Activated CD4-positive, alpha-beta T cell treated with anti-CD3 and anti-CD28 coated beads for 36 hours (primary cell): ENCODE data around the gene C17orf67. TPM values are rescaled to one million over a fixed set of nuclear protein-coding genes. Genes with fewer than 3 reads are reported as not detected.
"Not testable (repeated sequence)": the region's sequence is repeated elsewhere in the genome, so short reads cannot be mapped to it uniquely, and the experiment has no call there.

Experiments used
- ATAC-seq: fragments of 200-7000 bp; cut with Tn5 transposase; one replicate; pipeline ENCODE4 v1.10.0; 2021; ENCODE audit warnings: mild to moderate bottlenecking, moderate library complexity
- CTCF ChIA-PET: fragments of 350-600 bp; sonication (Branson Sonifier 250); formaldehyde crosslinking; loops from one replicate; lab custom pipeline; 2021; ENCODE audit warnings: antibody characterized with exemption; lab: Charles Lee
- POLR2A ChIA-PET: fragments of 350-600 bp; sonication (Branson Sonifier 250); formaldehyde crosslinking; loops from one replicate; lab custom pipeline; 2021; ENCODE audit warnings: antibody characterized with exemption, inconsistent platforms; lab: Charles Lee
- DNase-seq: peaks from one replicate; pipeline ENCODE4 v3.0.0-alpha.2; 2020
- H3K27ac Mint-ChIP-seq: one replicate; pipeline ENCODE4 v1.8.0; 2021; ENCODE audit warnings: mixed read lengths
- H3K27me3 Mint-ChIP-seq: one replicate; pipeline ENCODE4 v1.8.0; 2021; ENCODE audit warnings: mixed read lengths
- H3K36me3 Mint-ChIP-seq: one replicate; pipeline ENCODE4 v1.8.0; 2021; ENCODE audit warnings: low read depth, mixed read lengths
- H3K4me1 Mint-ChIP-seq: one replicate; pipeline ENCODE4 v1.8.0; 2021; ENCODE audit warnings: mixed read lengths
- H3K4me3 Mint-ChIP-seq: one replicate; pipeline ENCODE4 v1.8.0; 2021; ENCODE audit warnings: mild to moderate bottlenecking, moderate library complexity, mixed read lengths
- H3K9me3 Mint-ChIP-seq: one replicate; pipeline ENCODE4 v1.8.0; 2021; ENCODE audit warnings: low read depth, mixed read lengths
- intact Hi-C, 2 experiments: fragments of 100-400 bp; cut with DNase I in 1 of 2; cut with micrococcal nuclease in 1 of 2; formaldehyde crosslinking; loops; one replicate each; pipeline versions ENCODE4 v1.14.2 to v1.15.1; 2022 to 2024; cut with DNase I, micrococcal nuclease
- total RNA-seq, 2 experiments: library from RNA; stranded (reverse); gene quantifications; one replicate each; pipeline ENCODE4 v1.2.3, GENCODE V29; 2021

The C17orf67 gene
- total RNA-seq, 2 experiments from 2014 or later: 4.0 to 5.0 TPM

GRCh38 chr17:56773124-56773523 lies 60.6 kb downstream of the C17orf67 start:
- no peak for DNase-seq
- POLR2A ChIA-PET: no interaction called here
- no peak for ATAC-seq
- H3K4me3 Mint-ChIP-seq: no peak overlapping the region
- H3K4me1 Mint-ChIP-seq: no peaks in the 10 kb centered on the region
- intact Hi-C loops: no loop called here
- no peak overlapping the region for H3K27ac Mint-ChIP-seq
- H3K9me3 Mint-ChIP-seq: no peaks in the 10 kb centered on the region
- CTCF ChIA-PET: no interaction called here
- no peaks in the 10 kb centered on the region for H3K27me3 Mint-ChIP-seq
- H3K36me3 Mint-ChIP-seq: no peaks in the 10 kb centered on the region

GRCh38 chr17:56772442-56772841 lies 61.3 kb downstream of the C17orf67 start:
- ATAC-seq (no peak), DNase-seq (no peak)
- H3K4me3 Mint-ChIP-seq: no peak overlapping the region
- H3K27me3 Mint-ChIP-seq: no peaks in the 10 kb centered on the region
- no peaks in the 10 kb centered on the region for H3K4me1 Mint-ChIP-seq
- CTCF ChIA-PET: interaction anchor here (1.0 kb wide), 1 partner anchor 57 kb away, joined by 3 read pairs; no protein-coding TSS in a partner anchor
- H3K36me3 Mint-ChIP-seq: no peaks in the 10 kb centered on the region
- intact Hi-C loops: no loop called here
- no peaks in the 10 kb centered on the region for H3K9me3 Mint-ChIP-seq
- no peak overlapping the region for H3K27ac Mint-ChIP-seq
- POLR2A ChIA-PET: no interaction called here

DNA sequence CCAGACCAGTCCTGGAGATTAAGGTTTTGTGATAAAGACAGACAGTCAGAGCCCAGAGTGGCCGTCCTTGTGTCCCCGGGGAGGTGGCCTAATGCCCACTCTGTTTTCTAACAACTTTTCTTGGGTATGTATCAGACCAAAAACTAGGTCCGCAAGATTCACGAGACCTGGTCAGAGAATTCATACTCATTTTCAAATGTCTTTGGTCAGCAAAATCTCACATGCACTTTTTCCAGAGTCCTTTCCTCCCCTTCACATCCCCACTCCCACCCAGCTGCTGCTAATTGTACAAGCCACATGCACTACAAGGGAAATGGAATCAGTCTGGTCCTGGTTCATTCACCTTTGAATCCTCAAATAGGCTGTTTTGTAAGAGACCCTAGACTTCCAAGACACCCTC lies 61.7 kb downstream of the C17orf67 start:
- Mint-ChIP-seq H3K27ac (no peak overlapping the region), H3K9me3 (no peaks in the 10 kb centered on the region), H3K4me3 (no peak overlapping the region), H3K4me1 (no peaks in the 10 kb centered on the region), H3K36me3 (no peaks in the 10 kb centered on the region), H3K27me3 (no peaks in the 10 kb centered on the region)
- ATAC-seq (no peak), DNase-seq (no peak)
- ChIA-PET CTCF (interaction anchor here (1.0 to 1.8 kb wide), 2 partner anchors 8 to 56 kb away, joined by 3 to 10 read pairs; no protein-coding TSS in a partner anchor), POLR2A (no interaction called here)
- intact Hi-C loops: no loop called here

GRCh38 chr17:56771563-56771962 lies 62.2 kb downstream of the C17orf67 start:
- Mint-ChIP-seq H3K4me1 (no peaks in the 10 kb centered on the region), H3K4me3 (no peak overlapping the region), H3K9me3 (no peaks in the 10 kb centered on the region), H3K27me3 (no peaks in the 10 kb centered on the region), H3K27ac (no peak overlapping the region), H3K36me3 (no peaks in the 10 kb centered on the region)
- ATAC-seq (no peak), DNase-seq (no peak)
- ChIA-PET POLR2A (no interaction called here), CTCF (interaction anchor here (0.6 to 1.8 kb wide), 4 partner anchors 8 to 333 kb away, joined by 3 to 10 read pairs (median 3); no protein-coding TSS in a partner anchor)
- intact Hi-C loops: no loop called here

DNA sequence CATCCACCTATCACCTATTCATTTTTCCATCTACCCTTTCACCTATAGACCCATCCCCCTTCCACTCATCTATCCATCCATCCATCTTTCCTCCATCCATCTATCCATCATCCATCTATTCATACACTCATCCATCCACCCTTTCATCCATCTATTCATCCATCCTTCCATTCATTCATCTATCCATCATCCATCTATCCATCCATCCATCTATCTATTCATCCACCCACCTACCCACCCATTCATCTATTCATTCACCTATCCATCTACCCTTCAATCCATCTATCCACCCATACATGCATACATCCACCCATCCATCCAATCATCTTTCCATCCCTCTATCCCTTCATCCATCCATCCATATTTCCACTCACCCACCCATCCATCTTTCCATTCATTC lies 63.3 kb downstream of the C17orf67 start:
- Mint-ChIP-seq H3K9me3 (no peaks in the 10 kb centered on the region), H3K4me3 (no peak overlapping the region), H3K36me3 (no peaks in the 10 kb centered on the region), H3K27me3 (no peaks in the 10 kb centered on the region), H3K27ac (no peak overlapping the region), H3K4me1 (no peaks in the 10 kb centered on the region)
- CTCF ChIA-PET: interaction anchor here (1.6 to 1.8 kb wide), 2 partner anchors 10 to 54 kb away, joined by 3 to 10 read pairs; no protein-coding TSS in a partner anchor
- DNase-seq (no peak), ATAC-seq (no peak)
- intact Hi-C loops: no loop called here
- POLR2A ChIA-PET: no interaction called here

DNA sequence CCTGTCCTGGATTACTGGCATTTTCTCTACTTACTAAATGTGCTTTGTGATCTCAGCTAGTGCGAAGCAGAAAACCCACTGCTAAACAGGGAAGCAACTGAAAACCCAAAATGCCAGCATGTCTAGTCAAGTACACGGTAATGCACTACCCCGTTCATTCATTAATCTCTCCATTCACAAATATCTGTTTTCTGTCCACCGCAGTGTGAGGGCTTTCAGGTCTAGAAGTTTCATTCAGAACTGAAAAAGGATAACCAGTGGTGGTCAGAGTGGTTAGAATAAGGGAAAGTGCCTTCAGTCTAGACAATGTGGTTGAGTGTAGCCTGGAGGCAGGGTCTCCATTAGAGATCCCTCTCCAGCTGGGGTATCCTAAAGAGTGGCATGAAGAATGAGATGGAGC lies 68.3 kb downstream of the C17orf67 start:
- Mint-ChIP-seq H3K27ac (no peak overlapping the region), H3K9me3 (no peaks in the 10 kb centered on the region), H3K4me1 (peaks cover 22% of the 10 kb centered on the region), H3K36me3 (no peaks in the 10 kb centered on the region), H3K27me3 (no peaks in the 10 kb centered on the region), H3K4me3 (no peak overlapping the region)
- ChIA-PET CTCF (interaction anchor here (0.6 to 2.8 kb wide), 3 partner anchors 14 to 49 kb away, joined by 3 to 10 read pairs (median 4); no protein-coding TSS in a partner anchor), POLR2A (interaction anchor here (0.6 kb wide), 1 partner anchor 143 kb away, joined by 4 read pairs; no protein-coding TSS in a partner anchor)
- ATAC-seq (no peak), DNase-seq (no peak)
- intact Hi-C loops: loop anchor here in 1 of 2 experiments (10.0 kb wide), 1 partner anchor 471 kb away; no protein-coding TSS in a partner anchor

DNA sequence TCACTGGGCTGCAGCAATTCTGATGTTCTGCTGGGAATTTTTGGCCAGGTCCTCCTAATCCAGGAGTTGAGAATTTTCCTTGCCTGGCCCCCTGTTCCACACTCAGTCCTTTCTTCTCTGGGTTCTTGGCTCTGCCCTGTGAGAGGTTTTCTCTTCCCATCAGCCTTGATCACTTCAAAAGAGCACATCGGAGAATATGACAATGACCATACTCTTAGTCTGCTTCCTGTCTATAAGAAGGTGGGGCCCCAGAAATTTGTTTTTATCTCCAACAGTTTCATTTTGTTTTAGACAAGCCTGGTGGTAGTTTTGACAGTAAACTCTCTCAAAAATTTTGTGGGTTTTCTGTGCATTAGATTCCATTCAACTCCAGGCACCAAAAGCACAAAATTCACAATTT lies 70.7 kb downstream of the C17orf67 start:
- POLR2A ChIA-PET: interaction anchor here (0.6 kb wide), 1 partner anchor 519 kb away, joined by 4 read pairs; no protein-coding TSS in a partner anchor
- Mint-ChIP-seq H3K27me3 (no peaks in the 10 kb centered on the region), H3K27ac (peak overlapping the region; percentile 82), H3K9me3 (no peaks in the 10 kb centered on the region), H3K36me3 (no peaks in the 10 kb centered on the region), H3K4me3 (peak overlapping the region; percentile 20), H3K4me1 (peaks cover 22% of the 10 kb centered on the region)
- DNase-seq (no peak), ATAC-seq (peak; percentile 97)
- CTCF ChIA-PET: interaction anchor here (1.6 to 2.8 kb wide), 2 partner anchors 12 to 17 kb away, joined by 6 to 10 read pairs; no protein-coding TSS in a partner anchor
- intact Hi-C loops: loop anchor here in 1 of 2 experiments (10.0 kb wide), 1 partner anchor 468 kb away; no protein-coding TSS in a partner anchor

GRCh38 chr17:56762144-56762543 lies 71.6 kb downstream of the C17orf67 start:
- intact Hi-C loops: loop anchor here in 1 of 2 experiments (10.0 kb wide), 1 partner anchor 467 kb away; no protein-coding TSS in a partner anchor
- POLR2A ChIA-PET: no interaction called here
- no peak for DNase-seq
- no peak for ATAC-seq
- H3K36me3 Mint-ChIP-seq: no peaks in the 10 kb centered on the region
- H3K27ac Mint-ChIP-seq: peak overlapping the region; percentile 82
- CTCF ChIA-PET: no interaction called here
- peaks cover 22% of the 10 kb centered on the region for H3K4me1 Mint-ChIP-seq
- no peak overlapping the region for H3K4me3 Mint-ChIP-seq
- no peaks in the 10 kb centered on the region for H3K9me3 Mint-ChIP-seq
- H3K27me3 Mint-ChIP-seq: no peaks in the 10 kb centered on the region

DNA sequence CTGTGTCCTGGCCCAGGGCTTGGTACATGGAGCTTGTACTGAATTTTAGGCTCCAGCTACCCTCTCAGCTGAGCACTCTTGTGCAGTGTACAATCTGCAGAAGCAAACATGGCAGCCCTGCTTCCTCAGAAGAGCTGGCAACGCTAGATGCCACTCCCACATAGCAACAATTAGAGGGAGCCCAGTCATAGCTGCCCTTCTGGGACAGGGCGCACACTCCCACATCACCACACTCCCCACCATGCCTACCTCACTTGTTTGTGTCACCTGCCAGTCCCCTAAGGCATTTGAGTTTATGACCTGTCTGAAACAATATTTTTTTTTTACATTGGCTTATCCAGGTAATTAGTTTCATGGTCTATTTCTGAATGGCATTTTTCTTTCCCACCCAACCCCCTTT lies 72.3 kb downstream of the C17orf67 start:
- no peaks in the 10 kb centered on the region for H3K27me3 Mint-ChIP-seq
- POLR2A ChIA-PET: no interaction called here
- intact Hi-C loops: loop anchor here in 1 of 2 experiments (10.0 kb wide), 1 partner anchor 467 kb away; no protein-coding TSS in a partner anchor
- H3K27ac Mint-ChIP-seq: no peak overlapping the region
- H3K4me3 Mint-ChIP-seq: no peak overlapping the region
- peak; percentile 41 for DNase-seq
- H3K4me1 Mint-ChIP-seq: peaks cover 28% of the 10 kb centered on the region
- peak; percentile 42 for ATAC-seq
- H3K9me3 Mint-ChIP-seq: no peaks in the 10 kb centered on the region
- H3K36me3 Mint-ChIP-seq: no peaks in the 10 kb centered on the region
- CTCF ChIA-PET: interaction anchor here (1.6 kb wide), 1 partner anchor 45 kb away, joined by 6 read pairs; no protein-coding TSS in a partner anchor

- H3K4me3 Mint-ChIP-seq, ATAC-seq, POLR2A ChIA-PET, CTCF ChIA-PET, intact Hi-C loops, DNase-seq, H3K27me3 Mint-ChIP-seq, H3K27ac Mint-ChIP-seq, H3K9me3 Mint-ChIP-seq, H3K36me3 Mint-ChIP-seq: not testable (repeated sequence)
- H3K4me1 Mint-ChIP-seq: peaks cover 27% of the 10 kb centered on the region
These were observed 76.1 kb downstream of the C17orf67 start for GRCh38 chr17:56757611-56758010.

- intact Hi-C loops: no loop called here
- H3K36me3 Mint-ChIP-seq: no peaks in the 10 kb centered on the region
- H3K27ac Mint-ChIP-seq: no peak overlapping the region
- ATAC-seq: peak; percentile 52
- DNase-seq: no peak
- H3K4me3 Mint-ChIP-seq: no peak overlapping the region
- H3K9me3 Mint-ChIP-seq: no peaks in the 10 kb centered on the region
- H3K4me1 Mint-ChIP-seq: peaks cover 25% of the 10 kb centered on the region
- CTCF ChIA-PET: no interaction called here
- POLR2A ChIA-PET: interaction anchor here (0.6 kb wide), 1 partner anchor 143 kb away, joined by 4 read pairs; no protein-coding TSS in a partner anchor
- no peaks in the 10 kb centered on the region for H3K27me3 Mint-ChIP-seq
These were observed 77.2 kb downstream of the C17orf67 start for GRCh38 chr17:56756536-56756935.

DNA sequence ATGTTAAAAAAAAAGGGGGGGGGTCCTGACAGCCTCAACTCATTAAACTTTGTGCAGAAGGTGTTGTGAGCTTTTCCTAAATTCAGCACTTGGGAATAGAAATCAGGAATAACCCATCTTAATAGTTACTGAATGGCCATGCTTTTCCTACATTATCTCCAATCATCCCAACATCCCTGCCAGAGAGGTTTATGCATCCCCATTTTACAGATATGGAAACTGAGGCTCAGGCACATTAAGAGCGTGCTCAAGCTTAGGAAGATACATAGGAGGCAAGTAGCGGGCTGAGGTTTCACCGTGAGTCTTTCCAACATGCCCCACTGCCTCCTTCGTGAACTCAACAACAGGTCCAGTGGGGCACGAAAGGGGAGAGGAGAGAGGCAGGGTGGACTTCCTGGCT lies 78.4 kb downstream of the C17orf67 start:
- DNase-seq: no peak
- Mint-ChIP-seq H3K4me1 (peaks cover 23% of the 10 kb centered on the region), H3K27ac (no peak overlapping the region), H3K4me3 (no peak overlapping the region), H3K27me3 (no peaks in the 10 kb centered on the region), H3K9me3 (no peaks in the 10 kb centered on the region), H3K36me3 (no peaks in the 10 kb centered on the region)
- ChIA-PET CTCF (interaction anchor here (0.6 to 1.4 kb wide), 3 partner anchors 39 to 1583 kb away, joined by 3 read pairs; no protein-coding TSS in a partner anchor), POLR2A (no interaction called here)
- intact Hi-C loops: no loop called here
- no peak for ATAC-seq
